Hepatocyte (in vitro differentiated cells): Measurements from ENCODE around the gene TBC1D13.

Experiments used
- CTCF ChIP-seq: fragments of 200-600 bp; sonication (generic); IDR thresholded peaks from 2 replicates; pipeline ENCODE4 v1.5.1; 2016; ENCODE audit warnings: antibody characterized with exemption, mild to moderate bottlenecking; ENCODE audit not compliant: poor library complexity
- EZH2 ChIP-seq: fragments of 200-600 bp; sonication (generic); IDR thresholded peaks from 2 replicates; pipeline ENCODE4 v1.6.1; 2016; ENCODE audit warnings: antibody characterized with exemption, mild to moderate bottlenecking, borderline replicate concordance

GRCh38 chr9:128771745-128772519, 15.1 kb upstream of the TBC1D13 start, which contains the start of gene ZER1:
- TF ChIP-seq EZH2 (no peak), CTCF (no peak)
